ENCODE data around the gene ZDHHC11B.

GRCh38 chr5:660491-661030 is 124.0 kb downstream of the ZDHHC11B start:
- no peak for TF ChIP-seq YY1 (IDR thresholded peaks at IDR 0.05; ENCODE audit: insufficient read depth, insufficient read length)
- no peak for TF ChIP-seq SUZ12 (IDR thresholded peaks at IDR 0.05; ENCODE audit: extremely low read depth, insufficient read depth, insufficient read length)
